H1 (cell line): Measurements from ENCODE around the gene RABGAP1.

Source experiments
- CTCF ChIP-seq, 3 experiments: IDR thresholded peaks; 1 replicate in 2 of 3; 2 replicates in 1 of 3; pipeline versions ENCODE4 v1.5.1 to v1.6.1; 2011; ENCODE audit warnings: low read length in 3 of 3, mild to moderate bottlenecking in 3 of 3, inconsistent platforms in 2 of 3, low read depth in 1 of 3, moderate library complexity in 1 of 3; ENCODE audit not compliant: insufficient read depth in 1 of 3; ENCODE audit errors: control extremely low read depth in 1 of 3
- EZH2 ChIP-seq: fragments of 200-600 bp; sonication (generic); IDR thresholded peaks from 2 replicates; pipeline ENCODE4 v1.7.1; 2012; ENCODE audit warnings: low read depth, mild to moderate bottlenecking, moderate library complexity, low read length, inconsistent platforms; ENCODE audit not compliant: severe bottlenecking
- GABPA ChIP-seq: IDR thresholded peaks from 2 replicates; pipeline ENCODE4 v1.6.1; 2011; ENCODE audit warnings: mild to moderate bottlenecking, low read length, moderate library complexity, borderline replicate concordance; ENCODE audit not compliant: insufficient read depth
- MAFK ChIP-seq: IDR thresholded peaks from 2 replicates; pipeline ENCODE4 v1.6.1; 2012; ENCODE audit warnings: low read depth, mild to moderate bottlenecking, improper control_type of control experiment, low read length
- POLR2A ChIP-seq, 2 experiments: IDR thresholded peaks; 1 replicate in 1 of 2; 2 replicates in 1 of 2; pipeline ENCODE4 v1.6.1; 2011; ENCODE audit warnings: low read depth in 2 of 2, low read length in 2 of 2, mild to moderate bottlenecking in 2 of 2; ENCODE audit errors: control extremely low read depth in 1 of 2
- POLR2AphosphoS5 ChIP-seq: IDR thresholded peaks from 2 replicates; pipeline ENCODE4 v1.6.1; 2011; ENCODE audit warnings: low read depth, low read length
- RAD21 ChIP-seq, 2 experiments: IDR thresholded peaks in 1 of 2; conservative IDR thresholded peaks in 1 of 2; 2 replicates each; pipeline ENCODE4 v1.6.1; 2011; ENCODE audit warnings: low read depth in 2 of 2, low read length in 2 of 2, improper control_type of control experiment in 1 of 2, inconsistent platforms in 1 of 2, mild to moderate bottlenecking in 1 of 2, moderate library complexity in 1 of 2
- SIN3A ChIP-seq, 2 experiments: IDR thresholded peaks in 1 of 2; conservative IDR thresholded peaks in 1 of 2; 2 replicates each; pipeline ENCODE4 v1.6.1; 2011 to 2012; ENCODE audit warnings: low read length in 2 of 2, improper control_type of control experiment in 1 of 2, low read depth in 1 of 2, mild to moderate bottlenecking in 1 of 2
- SRF ChIP-seq: IDR thresholded peaks from 2 replicates; pipeline ENCODE4 v1.6.1; 2011; ENCODE audit warnings: mild to moderate bottlenecking, low read depth, low read length, moderate library complexity
- TAF7 ChIP-seq: optimal IDR thresholded peaks from 2 replicates; pipeline ENCODE3; 2011; ENCODE audit warnings: low read depth, mild to moderate bottlenecking, inconsistent platforms, low read length, moderate library complexity, borderline replicate concordance

GRCh38 chr9:123020796-123021195 is 80.0 kb downstream of the RABGAP1 start:
- TF ChIP-seq TAF7 (no peak), CTCF (IDR thresholded peaks at IDR 0.05; ENCODE audit: control extremely low read depth in 1 of 3, insufficient read depth in 1 of 3, low read depth in 1 of 3, low read length in 3 of 3) (no peak), POLR2A (IDR thresholded peaks at IDR 0.05; ENCODE audit: control extremely low read depth in 1 of 2, low read depth in 2 of 2, low read length in 2 of 2) (no peak), RAD21 (IDR thresholded peaks at IDR 0.05 in 1 of 2, conservative IDR thresholded peaks at IDR 0.05 in 1 of 2; ENCODE audit: low read depth in 2 of 2, low read length in 2 of 2) (no peak), SRF (no peak), MAFK (no peak), POLR2AphosphoS5 (no peak), EZH2 (no peak), GABPA (no peak), SIN3A (conservative IDR thresholded peaks at IDR 0.05 in 1 of 2, IDR thresholded peaks at IDR 0.05 in 1 of 2; ENCODE audit: low read depth in 1 of 2, low read length in 2 of 2) (no peak)
